Measurements from ENCODE around the gene GNAL.

Gene GNAL

GRCh38 chr18:11762429-11762828 is 73.4 kb downstream of the GNAL start:
- DNase-seq (ENCODE audit: low read depth) = no peak

DNA sequence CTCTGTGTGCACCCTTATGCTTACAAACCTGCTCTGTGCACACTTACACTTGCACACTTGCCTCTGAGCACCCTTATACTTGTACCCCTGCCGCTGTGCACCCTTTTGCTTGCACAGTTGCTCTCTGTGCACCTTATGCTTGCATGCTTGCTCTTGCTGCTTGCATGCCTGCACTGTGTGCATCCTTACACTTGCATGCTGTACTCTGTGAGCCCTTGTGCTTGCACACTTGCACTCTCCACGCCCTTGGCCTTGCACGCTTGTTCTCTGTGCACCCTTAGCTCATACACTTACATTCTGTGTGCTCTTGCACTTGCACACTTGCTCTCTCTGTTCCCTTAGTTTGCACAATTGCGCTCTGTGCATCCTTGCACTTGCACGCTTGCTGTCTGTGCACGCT is 78.3 kb downstream of the GNAL start:
- no peak for DNase-seq (ENCODE audit: low read depth)

GRCh38 chr18:11767935-11768334 is 78.9 kb downstream of the GNAL start:
- no peak for DNase-seq (ENCODE audit: low read depth)

- no peak for DNase-seq (ENCODE audit: low read depth)
These were observed 86.5 kb downstream of the GNAL start for GRCh38 chr18:11775436-11776174.

GRCh38 chr18:11780042-11780441 is 91.0 kb downstream of the GNAL start:
- no peak for DNase-seq (ENCODE audit: low read depth)

GRCh38 chr18:11783716-11784331 is 94.8 kb downstream of the GNAL start:
- DNase-seq (ENCODE audit: low read depth) = no peak

- no peak for DNase-seq (ENCODE audit: low read depth)
These were observed 95.7 kb downstream of the GNAL start for GRCh38 chr18:11784674-11785304.

DNA sequence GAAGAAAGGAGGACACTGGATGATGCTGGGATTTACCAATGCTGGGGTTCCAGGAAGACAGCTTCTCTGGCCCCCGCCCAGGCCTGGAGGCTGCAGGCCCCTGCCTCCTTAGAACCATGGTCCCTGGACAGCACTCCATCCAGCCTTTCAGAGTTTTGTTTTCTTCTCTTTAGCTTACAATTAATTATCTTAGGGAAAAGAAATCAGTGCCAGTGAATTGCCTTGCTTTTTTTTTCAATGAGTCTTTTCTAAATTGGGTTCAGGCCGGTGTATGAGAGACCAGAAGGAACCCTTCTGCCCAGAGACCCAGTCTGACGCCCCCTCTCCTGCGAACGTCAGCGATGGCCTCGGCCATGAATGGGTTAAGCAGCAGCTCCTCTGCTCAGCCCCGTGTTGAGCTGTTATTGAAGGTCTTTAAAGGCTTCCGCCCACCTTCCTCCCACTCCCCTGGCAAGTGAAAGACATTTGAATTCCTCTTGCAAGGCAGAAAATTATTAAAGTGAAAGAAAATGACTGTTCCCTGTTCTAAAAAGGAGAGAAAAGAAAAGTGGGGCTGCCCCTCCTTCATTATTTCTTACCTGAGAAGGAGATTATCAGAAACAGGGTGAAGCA is 96.5 kb downstream of the GNAL start:
- no peak for DNase-seq (ENCODE audit: low read depth)

DNA sequence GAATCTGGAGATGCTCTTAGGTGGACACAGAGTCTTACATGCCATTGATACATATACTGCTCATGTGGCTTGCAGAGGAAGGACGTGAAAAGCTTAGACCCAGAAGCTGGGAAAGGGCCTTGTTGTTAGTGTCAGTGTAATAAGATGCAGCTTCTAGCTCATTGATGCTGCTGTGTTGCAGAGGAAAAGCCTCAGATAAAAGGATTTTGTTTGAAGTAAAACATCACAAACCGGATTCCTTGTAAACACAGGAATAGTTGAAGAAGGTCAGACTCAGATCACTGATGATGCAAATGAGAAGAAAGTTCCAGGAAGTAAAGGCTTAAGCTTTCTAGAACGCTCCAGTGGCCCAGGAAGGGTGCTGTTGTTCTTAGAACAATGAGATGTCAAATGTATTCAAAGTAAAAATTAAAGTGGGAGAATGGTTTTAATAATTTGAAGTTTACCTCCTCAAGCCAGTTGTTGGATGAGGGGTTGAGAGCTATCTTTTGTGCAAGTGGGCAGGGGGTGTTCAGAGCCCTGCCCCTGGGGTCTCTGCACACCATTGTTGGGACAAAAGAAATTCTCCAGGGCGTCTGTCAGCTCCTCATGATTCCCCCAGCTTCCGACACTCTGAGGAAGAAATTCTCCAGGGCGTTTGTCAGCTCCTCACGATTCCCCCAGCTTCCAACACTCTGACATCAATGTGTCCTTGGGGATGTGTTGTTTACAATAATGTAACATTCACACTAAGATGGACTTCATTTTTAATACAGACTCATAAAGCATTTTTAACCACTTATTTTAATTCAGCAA is 100.8 kb downstream of the GNAL start:
- no peak for DNase-seq (ENCODE audit: low read depth)

DNA sequence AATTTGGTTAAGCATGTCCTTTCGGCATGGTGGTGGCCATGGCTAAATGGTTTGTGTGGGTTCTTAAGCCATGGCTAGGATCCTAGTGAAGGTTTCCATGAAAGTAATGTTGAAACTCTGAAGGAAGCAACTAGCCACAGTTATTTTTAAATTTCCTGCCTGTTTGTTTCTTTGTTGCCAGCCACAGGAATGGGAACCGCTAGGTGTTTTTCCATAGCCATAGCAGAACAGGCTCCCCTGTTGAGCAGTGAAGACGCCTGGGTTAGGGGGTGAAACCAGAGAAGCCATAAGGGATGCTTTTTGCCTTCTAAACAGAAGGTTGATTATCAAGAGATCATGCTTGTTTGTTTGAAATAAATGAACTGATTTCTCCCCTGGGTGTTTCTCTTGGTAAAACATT is 102.1 kb downstream of the GNAL start:
- no peak for DNase-seq (ENCODE audit: low read depth)

- DNase-seq (ENCODE audit: low read depth) = no peak
These were observed 103.6 kb downstream of the GNAL start for GRCh38 chr18:11792632-11793031.

GRCh38 chr18:11794195-11794594 is 105.1 kb downstream of the GNAL start:
- no peak for DNase-seq (ENCODE audit: low read depth)

GRCh38 chr18:11795916-11796315 is 106.9 kb downstream of the GNAL start:
- DNase-seq (ENCODE audit: low read depth) = no peak

- DNase-seq (ENCODE audit: low read depth) = no peak
These were observed 109.2 kb downstream of the GNAL start for GRCh38 chr18:11798271-11798670.

DNA sequence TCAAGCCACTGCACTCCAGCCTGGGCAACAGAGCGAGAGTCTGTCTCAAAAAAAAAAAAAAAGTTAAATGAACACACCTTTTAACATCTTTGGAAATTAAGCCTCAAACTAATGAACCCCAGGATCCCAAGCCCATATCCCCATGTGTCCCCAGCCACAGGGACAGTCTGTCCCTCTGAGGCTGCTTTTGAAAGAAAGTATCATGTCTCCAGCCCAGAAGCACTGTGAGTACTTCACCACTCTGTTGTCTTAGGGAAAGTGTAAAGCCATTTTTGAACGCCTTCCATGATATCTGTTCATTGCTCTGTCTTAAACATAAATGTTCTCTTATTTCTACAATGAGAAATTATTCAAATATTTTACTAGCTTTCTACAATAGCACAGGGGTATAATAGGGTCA is 110.0 kb downstream of the GNAL start:
- no peak for DNase-seq (ENCODE audit: low read depth)

DNA sequence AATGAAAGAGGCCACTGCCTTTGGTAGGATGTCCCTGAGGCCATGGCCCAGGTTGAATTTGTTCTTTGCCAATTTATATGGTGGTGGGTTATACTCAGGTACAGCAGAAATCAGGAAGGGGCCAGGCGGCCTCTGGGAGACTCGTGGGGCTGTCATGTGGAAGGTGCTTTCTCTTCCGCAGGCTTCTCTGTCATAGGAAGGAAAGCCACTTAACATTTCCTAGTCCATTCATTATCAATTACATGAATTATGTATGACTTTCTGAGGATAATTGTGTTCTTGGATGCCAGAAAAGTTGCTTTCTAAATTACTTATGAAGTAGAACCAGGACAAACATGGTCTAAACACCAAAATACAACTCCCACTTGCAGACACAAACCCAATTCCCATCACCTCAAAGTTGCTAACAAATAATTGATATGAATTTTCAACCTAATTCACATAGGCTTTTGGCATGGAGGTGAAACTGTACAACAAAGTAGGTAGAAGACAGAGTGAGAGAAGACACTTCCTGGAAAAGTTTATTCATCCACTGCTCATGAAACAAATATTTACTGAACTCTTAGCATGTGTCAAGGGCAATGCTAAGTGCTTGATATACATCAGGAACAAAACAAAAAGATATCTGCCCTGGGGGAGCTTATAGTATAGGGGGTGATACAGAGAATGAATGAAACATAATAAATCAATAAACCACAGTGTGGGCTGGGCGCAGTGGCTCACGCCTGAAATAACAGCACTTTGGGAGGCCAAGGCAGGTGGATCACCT is 111.7 kb downstream of the GNAL start:
- no peak for DNase-seq (ENCODE audit: low read depth)

DNA sequence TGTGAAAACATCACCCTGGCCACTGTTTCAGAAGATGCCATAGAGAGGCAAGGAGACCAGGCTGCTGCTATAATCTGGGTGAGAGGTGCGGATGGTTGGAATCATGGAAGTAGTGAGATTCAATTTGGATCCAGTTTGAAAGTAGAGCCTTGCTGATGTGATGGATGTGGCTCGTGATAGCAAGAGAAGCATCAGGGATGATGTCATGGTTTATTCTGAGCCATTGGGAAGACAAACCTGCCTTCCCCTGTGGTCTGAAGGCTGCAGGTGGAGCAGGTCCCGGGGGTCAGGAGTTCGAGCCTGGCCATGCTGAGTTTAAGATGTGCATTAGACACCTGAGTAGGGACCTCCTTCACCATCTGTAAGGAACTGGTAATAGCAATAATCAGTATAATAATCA is 112.5 kb downstream of the GNAL start:
- DNase-seq (ENCODE audit: low read depth) = no peak

DNA sequence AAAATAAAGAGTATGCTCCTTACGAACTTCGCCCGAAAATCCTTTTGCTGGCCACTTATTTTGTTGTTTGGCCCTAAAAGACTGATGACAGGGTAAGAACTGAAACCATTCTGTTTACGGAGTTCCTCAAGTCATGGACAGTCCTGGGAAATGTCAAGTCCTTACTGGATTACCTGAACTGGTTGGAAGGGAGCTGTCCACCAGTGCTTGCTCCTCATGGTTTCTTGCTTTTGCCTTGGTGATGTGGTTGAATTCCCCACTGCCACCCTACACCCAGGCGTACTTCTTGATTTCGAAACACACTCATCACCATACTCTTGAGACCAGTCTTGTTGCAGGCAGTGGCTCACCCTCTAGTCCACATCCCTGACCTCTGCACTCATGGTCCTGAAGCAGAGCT is 113.1 kb downstream of the GNAL start:
- no peak for DNase-seq (ENCODE audit: low read depth)

DNA sequence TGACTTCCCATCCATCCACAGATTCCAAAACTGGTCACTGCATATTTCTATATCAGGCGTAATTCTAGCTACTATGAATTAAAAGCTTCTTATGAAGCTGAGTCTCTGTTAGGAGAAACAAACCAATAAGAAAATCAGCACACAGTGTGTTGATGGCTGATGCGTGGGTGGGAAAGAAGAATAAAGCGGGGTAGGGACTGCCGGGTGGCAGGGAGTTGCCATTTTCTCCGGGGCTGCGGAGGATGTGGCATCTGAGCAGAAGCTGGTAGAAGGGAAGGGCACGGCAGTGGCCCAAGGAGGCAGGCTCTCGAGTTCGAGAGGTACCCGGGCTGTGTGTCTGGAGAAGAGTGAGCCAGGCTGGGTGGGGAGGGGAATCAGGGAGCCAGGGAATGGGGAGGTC is 113.5 kb downstream of the GNAL start:
- no peak for DNase-seq (ENCODE audit: low read depth)

DNA sequence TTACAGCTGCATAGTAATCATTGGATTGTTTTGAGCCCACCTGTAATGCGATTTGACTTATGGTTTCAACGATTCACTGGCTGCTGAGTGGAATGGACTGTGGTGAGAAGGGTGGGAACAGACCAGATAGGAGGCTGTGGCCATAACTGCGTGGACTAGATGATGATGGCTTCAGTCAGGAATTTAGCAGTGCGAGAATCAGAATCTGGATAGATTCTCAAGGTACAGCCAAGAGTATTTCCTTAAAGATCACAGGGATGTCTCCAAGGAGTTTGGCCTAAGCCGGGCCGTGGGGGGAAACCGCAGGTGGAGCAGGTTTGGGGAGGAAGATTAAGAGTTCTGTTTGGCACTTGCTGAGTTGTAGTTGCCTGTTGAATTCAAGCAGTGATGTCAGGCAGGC is 118.2 kb downstream of the GNAL start:
- no peak for DNase-seq (ENCODE audit: low read depth)

GRCh38 chr18:11808001-11808855 is 119.2 kb downstream of the GNAL start:
- DNase-seq (ENCODE audit: low read depth) = no peak
